Measurements from ENCODE around the gene JOSD1. TPM values are rescaled to one million over a fixed set of nuclear protein-coding genes. Genes with fewer than 3 reads are reported as not detected.

JOSD1 gene
- total RNA-seq (2014; rRNA removed; shearing (Covaris generic)), result 40.7 and 52.1 TPM in 2 replicates

GRCh38 chr22:38700789-38701628 is at the start of gene JOSD1:
Gene JOSD1 (minus strand): TSS chr22:38700943. CDS start chr22:38699987, 956 bp downstream.
- peak; percentile 89 for DNase-seq (ENCODE audit: low spot score)

- DNase-seq (ENCODE audit: low spot score), result no peak
Observed at GRCh38 chr22:38750104-38750503, 49.4 kb upstream of the JOSD1 start.

- DNase-seq (ENCODE audit: low spot score), result no peak
Observed at GRCh38 chr22:38748487-38749136, 47.9 kb upstream of the JOSD1 start.

- no peak for DNase-seq (ENCODE audit: low spot score)
Observed at GRCh38 chr22:38745676-38746460, 45.1 kb upstream of the JOSD1 start.

- no peak for DNase-seq (ENCODE audit: low spot score)
Observed at GRCh38 chr22:38744981-38745380, 44.2 kb upstream of the JOSD1 start.

- no peak for DNase-seq (ENCODE audit: low spot score)
Observed at GRCh38 chr22:38742176-38742942, 41.6 kb upstream of the JOSD1 start.

- DNase-seq (ENCODE audit: low spot score), result no peak
Observed at GRCh38 chr22:38741576-38741975, 40.8 kb upstream of the JOSD1 start.

GRCh38 chr22:38741166-38741565 is 40.4 kb upstream of the JOSD1 start:
- no peak for DNase-seq (ENCODE audit: low spot score)

GRCh38 chr22:38740754-38741153 is 40.0 kb upstream of the JOSD1 start:
- DNase-seq (ENCODE audit: low spot score), result no peak

GRCh38 chr22:38740116-38740723 is 39.5 kb upstream of the JOSD1 start:
- DNase-seq (ENCODE audit: low spot score), result no peak

- no peak for DNase-seq (ENCODE audit: low spot score)
Observed at GRCh38 chr22:38739300-38740055, 38.7 kb upstream of the JOSD1 start.

- DNase-seq (ENCODE audit: low spot score), result no peak
Observed at GRCh38 chr22:38738475-38739070, 37.8 kb upstream of the JOSD1 start.

- no peak for DNase-seq (ENCODE audit: low spot score)
Observed at GRCh38 chr22:38737302-38738060, 36.7 kb upstream of the JOSD1 start.

GRCh38 chr22:38736257-38736570 is 35.5 kb upstream of the JOSD1 start:
- DNase-seq (ENCODE audit: low spot score), result no peak

- no peak for DNase-seq (ENCODE audit: low spot score)
Observed at GRCh38 chr22:38735465-38736256, 34.9 kb upstream of the JOSD1 start.

GRCh38 chr22:38735126-38735464 is 34.4 kb upstream of the JOSD1 start:
- no peak for DNase-seq (ENCODE audit: low spot score)

GRCh38 chr22:38734421-38735100 is 33.8 kb upstream of the JOSD1 start:
- DNase-seq (ENCODE audit: low spot score), result no peak

- DNase-seq (ENCODE audit: low spot score), result no peak
Observed at GRCh38 chr22:38733724-38734381, 33.1 kb upstream of the JOSD1 start.

Measured in H4 (cell line).